IPS-NIHi11 (cell line): ENCODE measurements around the gene REC8.

Source experiments
- DNase-seq: peaks from one replicate; pipeline ENCODE4 v3.0.0; 2012; ENCODE audit warnings: mixed read lengths, low spot score

Gene REC8

DNA sequence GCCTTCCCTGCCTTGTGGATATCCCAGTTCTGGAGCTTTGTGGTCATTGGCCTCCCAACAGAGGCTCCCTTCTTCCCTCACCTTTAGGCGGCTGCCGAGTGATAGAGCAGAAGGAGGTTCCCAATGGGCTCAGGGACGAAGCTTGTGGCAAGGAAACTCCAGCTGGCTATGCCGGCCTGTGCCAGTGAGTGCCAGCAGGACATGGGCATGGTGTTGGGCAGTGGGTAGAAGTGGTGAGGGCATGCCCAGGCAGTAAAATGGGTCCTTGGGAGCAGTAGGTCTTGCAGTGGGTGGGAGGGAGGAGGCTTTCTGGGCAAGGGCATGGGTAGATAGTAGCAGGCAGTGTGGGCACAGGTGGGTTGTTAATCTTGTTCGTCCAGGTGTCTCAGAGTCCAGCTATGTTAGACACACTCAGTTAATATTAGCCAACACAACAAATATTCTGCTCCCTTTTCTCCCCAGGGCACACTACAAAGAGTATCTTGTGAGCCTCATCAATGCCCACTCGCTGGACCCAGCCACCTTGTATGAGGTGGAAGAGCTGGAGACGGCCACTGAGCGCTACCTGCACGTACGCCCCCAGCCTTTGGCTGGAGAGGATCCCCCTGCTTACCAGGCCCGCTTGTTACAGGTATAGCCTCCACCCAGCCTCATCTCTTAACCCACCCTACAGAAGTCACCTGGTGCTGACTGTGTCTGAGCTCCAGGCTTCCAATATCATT, 11.9 kb upstream of the REC8 start:
- no peak for DNase-seq

GRCh38 chr14:24160499-24160849, 11.4 kb upstream of the REC8 start:
- DNase-seq: no peak

GRCh38 chr14:24160850-24161804, 10.8 kb upstream of the REC8 start, which contains the start of gene IRF9:
TSS of gene IRF9 (plus strand) at chr14:24161265. CDS start at chr14:24162145, 880 bp downstream.
- peak; percentile 94 for DNase-seq

DNA sequence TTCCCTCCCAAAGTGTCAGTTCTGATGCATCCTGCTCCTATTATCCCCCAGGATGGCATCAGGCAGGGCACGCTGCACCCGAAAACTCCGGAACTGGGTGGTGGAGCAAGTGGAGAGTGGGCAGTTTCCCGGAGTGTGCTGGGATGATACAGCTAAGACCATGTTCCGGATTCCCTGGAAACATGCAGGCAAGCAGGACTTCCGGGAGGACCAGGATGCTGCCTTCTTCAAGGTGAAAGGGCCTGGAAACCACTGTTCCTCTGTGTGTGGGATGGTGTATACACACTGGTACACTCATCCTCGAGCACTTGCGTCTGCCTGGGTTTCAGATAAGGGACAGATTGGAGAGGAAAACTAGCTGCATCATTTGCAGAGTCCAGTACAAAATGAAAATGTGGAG, 9.8 kb upstream of the REC8 start:
- no peak for DNase-seq

GRCh38 chr14:24164518-24164991, 7.3 kb upstream of the REC8 start:
- DNase-seq: no peak

- DNase-seq: no peak
These were observed 6.1 kb upstream of the REC8 start for GRCh38 chr14:24165785-24166184.

DNA sequence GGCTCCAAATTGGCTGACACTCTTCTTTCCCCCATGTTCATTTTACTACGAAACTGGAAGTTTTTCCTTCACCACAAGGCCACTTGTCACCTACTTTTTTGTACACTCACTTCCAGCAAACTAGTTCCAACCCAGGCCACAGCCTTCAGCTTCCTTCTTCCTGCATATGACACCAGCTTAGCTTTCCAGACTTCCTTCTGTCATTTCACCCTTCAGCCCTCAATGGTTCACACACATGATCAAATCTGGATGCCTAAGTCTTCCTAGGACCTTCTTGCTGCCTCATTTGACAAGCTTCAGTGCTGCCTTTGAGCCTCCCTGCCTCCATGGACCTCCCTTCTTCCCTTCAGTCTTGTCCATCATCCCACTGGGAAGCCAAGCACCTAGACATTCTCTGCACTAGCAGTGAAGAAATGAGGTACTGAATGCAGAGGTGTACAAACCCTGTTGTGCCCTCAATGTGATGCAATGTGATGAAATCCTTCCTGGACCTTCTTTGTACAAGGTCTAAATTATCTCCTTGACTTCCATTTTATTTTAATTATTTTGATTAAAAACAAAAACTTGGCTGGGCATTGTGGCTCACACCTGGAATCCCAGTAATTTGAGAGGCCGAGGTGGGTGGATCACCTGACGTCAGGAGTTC, 4.3 kb upstream of the REC8 start:
- DNase-seq: no peak

DNA sequence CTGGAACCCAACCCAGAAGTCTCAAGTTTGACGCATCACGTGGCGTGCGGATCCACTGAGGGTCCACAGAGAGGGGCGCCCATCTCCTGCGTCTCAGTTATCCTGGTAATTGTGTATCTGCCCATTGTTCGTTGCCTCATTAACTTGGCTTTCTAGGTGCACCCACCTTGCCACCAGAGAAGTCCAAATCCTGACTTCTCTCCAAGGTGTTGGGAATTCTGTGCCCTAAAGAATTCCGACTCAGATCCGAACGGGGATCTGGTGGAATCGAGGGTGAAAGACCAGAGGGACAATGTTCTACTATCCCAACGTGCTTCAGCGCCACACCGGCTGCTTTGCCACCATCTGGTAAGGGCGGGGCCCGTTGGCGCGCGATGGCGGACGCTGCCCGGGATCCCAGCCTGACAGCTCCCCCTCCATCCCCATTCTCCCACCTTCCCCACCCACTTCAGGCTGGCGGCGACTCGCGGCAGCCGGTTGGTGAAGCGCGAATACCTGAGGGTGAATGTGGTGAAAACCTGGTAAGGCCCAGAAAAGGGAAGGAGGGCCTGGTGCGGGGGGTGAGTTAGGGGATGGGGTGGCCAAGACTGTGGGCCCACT, 481 bp downstream of the REC8 start:
- DNase-seq: no peak

DNA sequence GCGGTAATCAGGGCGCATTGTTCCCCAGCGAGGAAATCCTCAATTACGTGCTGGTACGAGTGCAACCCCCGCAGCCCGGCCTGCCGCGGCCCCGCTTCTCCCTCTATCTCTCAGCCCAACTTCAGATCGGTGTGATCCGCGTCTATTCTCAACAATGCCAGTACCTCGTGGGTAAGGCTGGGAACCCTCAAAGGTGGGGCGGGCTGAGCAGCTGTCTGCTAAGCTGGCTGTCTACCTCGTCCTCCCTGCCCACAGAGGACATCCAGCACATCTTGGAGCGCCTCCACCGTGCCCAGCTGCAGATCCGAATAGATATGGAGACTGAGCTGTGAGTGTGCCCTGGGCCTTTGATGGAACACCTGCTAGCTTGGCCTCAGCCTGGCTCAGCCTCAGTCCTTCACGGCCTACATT, 996 bp downstream of the REC8 start:
- no peak for DNase-seq

- no peak for DNase-seq
These were observed 4.7 kb downstream of the REC8 start for GRCh38 chr14:24176599-24176998.

- no peak for DNase-seq
These were observed 5.4 kb downstream of the REC8 start for GRCh38 chr14:24177041-24177825.

DNA sequence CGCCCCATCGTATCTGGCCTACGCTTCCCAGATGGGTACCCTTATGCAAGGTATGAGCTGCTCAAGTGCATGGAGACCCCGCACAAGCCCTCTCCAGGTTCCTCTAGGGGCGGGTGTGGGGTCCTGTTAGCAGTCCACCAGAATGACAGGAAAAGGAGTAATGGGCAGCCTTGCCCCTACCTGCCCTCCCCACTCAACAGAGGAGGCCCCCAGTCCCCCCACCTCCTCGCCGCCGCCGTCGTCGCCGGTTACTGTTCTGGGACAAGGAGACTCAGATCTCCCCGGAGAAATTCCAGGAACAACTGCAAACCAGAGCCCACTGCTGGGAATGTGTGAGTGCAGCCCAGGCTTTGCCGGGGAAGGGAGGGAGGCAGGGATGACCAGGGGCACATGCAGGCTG, 6.0 kb downstream of the REC8 start:
- no peak for DNase-seq

GRCh38 chr14:24178399-24179178, 6.7 kb downstream of the REC8 start:
- DNase-seq: no peak

- DNase-seq: no peak
These were observed 7.5 kb downstream of the REC8 start for GRCh38 chr14:24179294-24179960.

GRCh38 chr14:24179961-24180796, 8.3 kb downstream of the REC8 start:
- peak; percentile 27 for DNase-seq

DNA sequence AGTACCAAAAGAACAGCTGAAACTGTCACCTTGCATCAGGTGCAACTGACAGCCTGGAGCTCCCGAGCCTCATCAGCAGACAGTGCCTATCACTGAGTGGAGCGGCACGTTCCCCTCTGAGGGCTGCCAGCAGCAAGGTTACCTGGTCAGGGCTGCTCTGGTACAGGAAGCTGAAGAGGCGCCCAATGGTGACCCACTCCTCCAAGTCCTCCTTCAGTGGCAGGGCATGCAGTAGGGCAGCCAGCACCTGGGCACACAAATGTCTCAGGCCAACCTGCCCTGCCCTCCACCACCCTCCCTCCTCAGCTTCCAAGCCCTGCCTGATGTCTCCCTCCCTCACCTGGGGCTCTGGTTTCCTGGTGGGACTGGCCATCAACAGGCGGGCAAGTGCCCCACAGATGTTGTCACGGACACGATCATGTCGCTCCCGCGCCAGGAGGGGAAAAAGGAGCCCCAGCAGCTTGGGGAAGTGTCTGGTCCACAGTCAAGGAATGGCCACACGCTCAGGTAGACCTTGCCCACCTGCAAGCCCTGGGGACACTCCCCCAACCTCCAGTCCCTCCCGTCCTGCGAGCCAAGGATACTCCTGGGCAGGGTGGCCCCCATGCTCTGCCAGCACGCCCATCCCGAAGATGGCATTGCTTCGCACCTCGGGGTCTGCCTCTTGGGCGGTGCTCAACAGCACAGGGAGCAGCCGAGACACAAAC, 9.6 kb downstream of the REC8 start:
- DNase-seq: no peak

DNA sequence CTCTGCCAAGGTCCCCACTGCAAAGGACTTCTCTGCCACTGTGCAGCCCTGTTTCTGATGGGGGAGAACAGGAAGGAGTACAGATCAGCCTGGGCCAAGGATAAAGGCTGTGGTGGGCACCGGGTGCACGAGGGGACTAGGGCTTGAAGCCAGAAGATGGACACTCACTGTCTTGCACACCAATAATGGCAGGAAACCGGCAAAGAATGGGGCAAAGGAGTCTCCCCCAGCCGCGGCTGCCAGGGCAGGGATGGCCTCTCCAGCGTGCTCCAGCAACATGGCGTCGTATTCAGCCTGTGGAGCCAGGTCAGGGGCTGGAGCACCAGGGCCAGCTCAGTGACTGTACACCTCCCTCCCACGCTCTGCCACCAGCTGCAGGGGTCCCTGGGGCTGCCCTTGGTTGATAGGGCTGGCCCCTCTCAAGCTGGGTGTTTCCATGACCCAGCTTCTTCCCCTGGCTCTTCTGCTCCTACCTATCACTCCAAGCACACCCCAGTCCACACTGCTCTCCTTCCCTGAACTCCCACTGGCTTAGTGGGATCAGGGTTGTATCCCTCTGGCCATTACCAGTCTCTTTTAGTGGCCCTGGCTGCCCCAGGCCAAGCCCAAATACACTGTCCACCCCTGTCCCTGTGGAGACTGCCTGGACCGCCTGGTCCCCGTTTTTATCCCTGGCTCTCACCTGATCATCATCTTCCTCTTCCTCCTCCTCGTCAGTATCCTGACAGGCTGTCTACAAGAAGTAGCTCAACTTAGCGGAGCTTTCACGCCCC, 10.4 kb downstream of the REC8 start:
- DNase-seq: no peak
